Astrocyte (in vitro differentiated cells and primary cell): Measurements from ENCODE around the gene VIPR2. TPM values are rescaled to one million over a fixed set of nuclear protein-coding genes. Genes with fewer than 3 reads are reported as not detected.

ENCODE experiments used
- DNase-seq: peaks from one replicate; pipeline ENCODE4 v3.0.0-alpha.2; 2010; ENCODE audit warnings: low read depth
- FAIRE-seq: peaks from 2 replicates; lab custom pipeline; 2011; peaks lifted over from hg19 to GRCh38; lab: Jason Lieb, UNC
- H2AFZ ChIP-seq: 2 replicates; pipeline ENCODE4 v1.6.0; 2012; ENCODE audit warnings: low read depth, low read length, inconsistent platforms
- H3K27ac ChIP-seq: 2 replicates; pipeline ENCODE4 v1.5.1; 2011; ENCODE audit warnings: low read depth, low read length, inconsistent platforms
- H3K27me3 ChIP-seq: 2 replicates; pipeline ENCODE4 v1.6.0; 2011; ENCODE audit warnings: low read length, inconsistent platforms; ENCODE audit not compliant: insufficient read depth
- H3K36me3 ChIP-seq: 2 replicates; pipeline ENCODE4 v1.5.1; 2011; ENCODE audit warnings: low read length, inconsistent platforms; ENCODE audit not compliant: insufficient read depth
- H3K4me1 ChIP-seq: 2 replicates; pipeline ENCODE4 v1.5.1; 2011; ENCODE audit warnings: low read length, inconsistent platforms; ENCODE audit not compliant: insufficient read depth
- H3K4me2 ChIP-seq: 2 replicates; pipeline ENCODE4 v1.6.0; 2012; ENCODE audit warnings: low read length, inconsistent platforms
- H3K4me3 ChIP-seq: 2 replicates; pipeline ENCODE4 v1.5.1; 2011; ENCODE audit warnings: low read depth, mild to moderate bottlenecking, low read length, inconsistent platforms; ENCODE audit not compliant: insufficient read depth
- H3K79me2 ChIP-seq: 2 replicates; pipeline ENCODE4 v1.6.0; 2012; ENCODE audit warnings: mild to moderate bottlenecking, low read length, inconsistent platforms; ENCODE audit not compliant: insufficient read depth
- H3K9ac ChIP-seq: 2 replicates; pipeline ENCODE4 v1.6.0; 2012; ENCODE audit warnings: mild to moderate bottlenecking, low read length, inconsistent platforms
- H3K9me3 ChIP-seq: 2 replicates; pipeline ENCODE4 v1.5.1; 2012; ENCODE audit warnings: low read depth, mild to moderate bottlenecking, low read length, inconsistent platforms; ENCODE audit not compliant: insufficient read depth
- H4K20me1 ChIP-seq: 2 replicates; pipeline ENCODE4 v1.6.0; 2012; ENCODE audit warnings: low read length, inconsistent platforms; ENCODE audit not compliant: insufficient read depth
- H3K27ac Mint-ChIP-seq: one replicate; pipeline ENCODE4 v1.8.0; 2021; ENCODE audit warnings: mild to moderate bottlenecking, mixed read lengths; ENCODE audit not compliant: unreplicated experiment
- H3K27me3 Mint-ChIP-seq: one replicate; pipeline ENCODE4 v1.8.0; 2021; ENCODE audit warnings: low read depth, mixed read lengths; ENCODE audit not compliant: unreplicated experiment
- H3K36me3 Mint-ChIP-seq: one replicate; pipeline ENCODE4 v1.8.0; 2021; ENCODE audit warnings: low read depth, mixed read lengths; ENCODE audit not compliant: unreplicated experiment
- H3K4me1 Mint-ChIP-seq: one replicate; pipeline ENCODE4 v1.8.0; 2021; ENCODE audit warnings: low read depth, mixed read lengths; ENCODE audit not compliant: unreplicated experiment
- H3K4me3 Mint-ChIP-seq: one replicate; pipeline ENCODE4 v1.8.0; 2021; ENCODE audit warnings: mild to moderate bottlenecking, moderate library complexity, mixed read lengths; ENCODE audit not compliant: unreplicated experiment
- H3K9me3 Mint-ChIP-seq: one replicate; pipeline ENCODE4 v1.8.0; 2021; ENCODE audit warnings: mild to moderate bottlenecking, mixed read lengths; ENCODE audit not compliant: unreplicated experiment
- CTCF ChIP-seq: IDR thresholded peaks from 2 replicates; pipeline ENCODE4 v1.5.1; 2011; ENCODE audit warnings: low read depth, mild to moderate bottlenecking, inconsistent platforms, low read length, moderate library complexity; ENCODE audit not compliant: insufficient read depth
- EZH2 ChIP-seq: IDR thresholded peaks from 2 replicates; pipeline ENCODE4 v1.6.1; 2012; ENCODE audit warnings: mild to moderate bottlenecking, low read length, inconsistent platforms; ENCODE audit not compliant: insufficient read depth
- total RNA-seq: library from RNA; stranded (reverse); gene quantifications from 2 replicates; pipeline ENCODE4 v1.2.1, GENCODE V29; 2021

Gene VIPR2
- total RNA-seq, 1 donor from 2014 or later: 0.68 TPM

GRCh38 chr7:159122276-159122675 lies 22.4 kb downstream of the VIPR2 start:
- Mint-ChIP-seq H3K4me1 (peaks cover 9% of the 10 kb centered on the region), H3K27me3 (peaks cover 20% of the 10 kb centered on the region), H3K9me3 (peaks cover 2% of the 10 kb centered on the region), H3K36me3 (no peaks in the 10 kb centered on the region), H3K4me3 (no peak overlapping the region), H3K27ac (no peak overlapping the region)
- H3K27me3 ChIP-seq: no peaks in the 10 kb centered on the region
- H3K36me3 ChIP-seq: no peaks in the 10 kb centered on the region
- no peak overlapping the region for H3K27ac ChIP-seq
- DNase-seq (no peak), FAIRE-seq (no peak)
- H3K4me3 ChIP-seq: no peak overlapping the region
- H3K4me2 ChIP-seq: no peak overlapping the region
- no peaks in the 10 kb centered on the region for H3K9me3 ChIP-seq
- no peaks in the 10 kb centered on the region for H3K4me1 ChIP-seq
- H3K79me2 ChIP-seq: no peaks in the 10 kb centered on the region
- no peak for TF ChIP-seq EZH2
- TF ChIP-seq CTCF: no peak
- H3K9ac ChIP-seq: no peak overlapping the region
- H2AFZ ChIP-seq: no peak overlapping the region
- no peaks in the 10 kb centered on the region for H4K20me1 ChIP-seq

DNA sequence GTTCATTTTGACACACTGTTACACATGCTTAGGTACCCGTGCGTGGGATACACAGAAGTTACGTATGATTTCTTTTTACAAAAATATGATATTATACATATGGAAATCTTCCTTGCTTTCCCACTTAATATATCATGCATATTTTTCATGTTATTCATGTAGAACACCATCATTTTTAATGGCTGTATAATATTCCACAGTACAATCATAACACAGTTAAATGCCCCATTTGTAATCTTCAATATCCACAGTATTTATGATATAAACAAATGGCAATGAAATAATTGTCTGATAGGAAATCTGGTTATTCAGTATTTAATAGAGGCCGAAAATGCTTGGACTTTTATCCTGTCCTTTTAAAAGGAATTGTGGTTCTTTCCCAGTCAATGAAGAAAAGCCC lies 23.2 kb downstream of the VIPR2 start:
- peaks cover 23% of the 10 kb centered on the region for H3K27me3 Mint-ChIP-seq
- DNase-seq (no peak), FAIRE-seq (no peak)
- no peak for TF ChIP-seq EZH2
- no peak for TF ChIP-seq CTCF
- Histone ChIP-seq H3K79me2 (no peaks in the 10 kb centered on the region), H3K4me3 (no peak overlapping the region), H3K9me3 (no peaks in the 10 kb centered on the region), H3K36me3 (no peaks in the 10 kb centered on the region), H4K20me1 (no peaks in the 10 kb centered on the region), H3K27ac (no peak overlapping the region), H3K4me2 (no peak overlapping the region), H3K4me1 (no peaks in the 10 kb centered on the region), H2AFZ (no peak overlapping the region), H3K9ac (no peak overlapping the region), H3K27me3 (no peaks in the 10 kb centered on the region)
- no peaks in the 10 kb centered on the region for H3K36me3 Mint-ChIP-seq
- H3K4me1 Mint-ChIP-seq: peaks cover 9% of the 10 kb centered on the region
- H3K27ac Mint-ChIP-seq: no peak overlapping the region
- H3K9me3 Mint-ChIP-seq: peaks cover 2% of the 10 kb centered on the region
- H3K4me3 Mint-ChIP-seq: no peak overlapping the region

DNA sequence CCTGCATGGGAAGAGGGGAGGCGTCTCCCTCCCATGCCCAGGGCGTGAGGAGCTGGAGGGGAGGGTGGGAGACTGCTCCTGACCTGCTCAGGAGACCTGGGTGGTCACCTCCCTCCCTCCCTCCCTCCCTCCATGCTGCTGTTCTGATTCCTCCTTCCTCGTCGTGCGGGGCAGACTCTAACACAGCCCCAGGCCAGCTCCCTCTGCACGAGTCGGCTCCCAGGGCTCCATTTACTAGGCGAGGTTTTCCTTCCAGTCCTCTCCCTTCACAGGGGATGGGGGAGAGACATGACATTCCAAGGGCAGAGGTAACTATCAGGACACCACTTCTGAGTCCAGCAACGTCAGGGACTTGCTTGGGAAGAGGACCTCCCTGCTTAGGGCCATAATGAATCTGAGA lies 23.6 kb downstream of the VIPR2 start:
- Mint-ChIP-seq H3K4me3 (no peak overlapping the region), H3K9me3 (peaks cover 2% of the 10 kb centered on the region), H3K27me3 (peaks cover 19% of the 10 kb centered on the region), H3K27ac (no peak overlapping the region), H3K36me3 (no peaks in the 10 kb centered on the region), H3K4me1 (peaks cover 9% of the 10 kb centered on the region)
- H3K9ac ChIP-seq: no peak overlapping the region
- no peak for DNase-seq
- no peak overlapping the region for H3K27ac ChIP-seq
- H3K27me3 ChIP-seq: no peaks in the 10 kb centered on the region
- H3K79me2 ChIP-seq: no peaks in the 10 kb centered on the region
- H4K20me1 ChIP-seq: no peaks in the 10 kb centered on the region
- TF ChIP-seq CTCF (no peak), EZH2 (no peak)
- no peaks in the 10 kb centered on the region for H3K4me1 ChIP-seq
- H3K9me3 ChIP-seq: no peaks in the 10 kb centered on the region
- FAIRE-seq: no peak
- H3K36me3 ChIP-seq: no peaks in the 10 kb centered on the region
- H3K4me3 ChIP-seq: no peak overlapping the region
- no peak overlapping the region for H2AFZ ChIP-seq
- H3K4me2 ChIP-seq: no peak overlapping the region
